Peyer's patch (tissue), 4 donors: ENCODE results near the gene DOCK9. TPM values are rescaled to one million over a fixed set of nuclear protein-coding genes. Genes with fewer than 3 reads are reported as not detected.

Experiments
- DNase-seq, 3 donors: peaks; one replicate each; pipeline ENCODE4 v3.0.0-alpha.2; 2017 to 2019
- H3K27ac ChIP-seq, 4 donors: fragments of 200-600 bp; sonication (generic); one replicate each; pipeline ENCODE4 v1.5.1; 2016 to 2019
- H3K27me3 ChIP-seq, 2 donors: fragments of 200-600 bp; sonication (generic); one replicate each; pipeline ENCODE4 v1.5.1; 2019
- H3K36me3 ChIP-seq, 3 donors: fragments of 200-600 bp; sonication (generic); one replicate each; pipeline ENCODE4 v1.5.1; 2016 to 2019
- H3K4me1 ChIP-seq, 4 donors: fragments of 200-600 bp; sonication (generic); one replicate each; pipeline ENCODE4 v1.5.1; 2016 to 2019
- H3K4me3 ChIP-seq, 4 donors: fragments of 200-600 bp; sonication (generic); 1 replicate in 3 of 4; 2 replicates in 1 of 4; pipeline ENCODE4 v1.5.1; 2016 to 2019; ENCODE audit warnings: mild to moderate bottlenecking in 1 of 4
- H3K9me3 ChIP-seq, 4 donors: fragments of 200-600 bp; sonication (generic); one replicate each; pipeline ENCODE4 v1.5.1; 2016 to 2019; ENCODE audit warnings: mild to moderate bottlenecking in 1 of 4
- POLR2A ChIP-seq, 2 donors: fragments of 450-650 bp; IDR thresholded peaks; one replicate each; pipeline ENCODE4 v1.5.1; 2017; ENCODE audit warnings: antibody characterized with exemption in 2 of 2, mild to moderate bottlenecking in 2 of 2, moderate library complexity in 2 of 2
- total RNA-seq, 4 donors: library from RNA; depleted of rRNA; stranded (reverse); fragments of >200 nt; gene quantifications; one replicate each; pipeline ENCODE4 v1.1.0, GENCODE V29; 2016
- TF ChIP-seq, protein P1 (sequence below), 6 experiments: fragments of 450-650 bp in 4 of 6; fragments of 200-600 bp in 2 of 6; sonication (generic) in 1 of 6; IDR thresholded peaks; one replicate each; pipeline ENCODE4 v1.5.1; 2017 to 2019; ENCODE audit warnings: antibody characterized with exemption in 6 of 6, mild to moderate bottlenecking in 3 of 6, moderate library complexity in 1 of 6

Gene DOCK9
- total RNA-seq, 4 donors from 2014 or later: 52.5 to 166 (median 54.2) TPM

DNA sequence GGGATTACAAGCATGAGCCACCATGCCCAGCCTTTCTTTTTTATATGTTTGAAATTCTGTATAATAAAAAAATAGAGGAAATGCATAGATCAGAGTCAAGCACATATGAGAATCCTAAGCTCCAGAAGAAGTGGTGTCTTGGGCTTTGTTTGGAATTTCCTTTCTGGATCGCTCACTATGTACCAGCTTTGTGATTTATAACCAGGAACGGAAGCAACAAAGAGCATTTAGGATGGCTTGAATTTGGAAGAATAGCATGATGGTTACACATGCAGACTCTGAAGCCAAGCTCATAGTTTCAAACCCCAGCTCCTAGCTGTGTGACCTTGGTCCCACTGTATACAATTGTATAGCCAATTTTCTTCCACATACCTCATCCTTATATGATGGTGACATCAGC, 197.4 kb downstream of the DOCK9 start:
- Histone ChIP-seq H3K36me3 (no peaks in the 10 kb centered on the region), H3K9me3 (no peaks in the 10 kb centered on the region), H3K27me3 (no peaks in the 10 kb centered on the region), H3K27ac (no peak overlapping the region), H3K4me1 (peaks cover 0 to 18% (median 2%) of the 10 kb centered on the region in 4 donors), H3K4me3 (no peak overlapping the region)
- TF ChIP-seq POLR2A (IDR thresholded peaks at IDR 0.05): no peak
- TF ChIP-seq, protein P1, sequence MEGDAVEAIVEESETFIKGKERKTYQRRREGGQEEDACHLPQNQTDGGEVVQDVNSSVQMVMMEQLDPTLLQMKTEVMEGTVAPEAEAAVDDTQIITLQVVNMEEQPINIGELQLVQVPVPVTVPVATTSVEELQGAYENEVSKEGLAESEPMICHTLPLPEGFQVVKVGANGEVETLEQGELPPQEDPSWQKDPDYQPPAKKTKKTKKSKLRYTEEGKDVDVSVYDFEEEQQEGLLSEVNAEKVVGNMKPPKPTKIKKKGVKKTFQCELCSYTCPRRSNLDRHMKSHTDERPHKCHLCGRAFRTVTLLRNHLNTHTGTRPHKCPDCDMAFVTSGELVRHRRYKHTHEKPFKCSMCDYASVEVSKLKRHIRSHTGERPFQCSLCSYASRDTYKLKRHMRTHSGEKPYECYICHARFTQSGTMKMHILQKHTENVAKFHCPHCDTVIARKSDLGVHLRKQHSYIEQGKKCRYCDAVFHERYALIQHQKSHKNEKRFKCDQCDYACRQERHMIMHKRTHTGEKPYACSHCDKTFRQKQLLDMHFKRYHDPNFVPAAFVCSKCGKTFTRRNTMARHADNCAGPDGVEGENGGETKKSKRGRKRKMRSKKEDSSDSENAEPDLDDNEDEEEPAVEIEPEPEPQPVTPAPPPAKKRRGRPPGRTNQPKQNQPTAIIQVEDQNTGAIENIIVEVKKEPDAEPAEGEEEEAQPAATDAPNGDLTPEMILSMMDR (IDR thresholded peaks at IDR 0.05): no peak
- DNase-seq: no peak

GRCh38 chr13:98779695-98780094, 198.2 kb downstream of the DOCK9 start:
- no peak for DNase-seq
- peaks cover 0 to 11% (median 2%) of the 10 kb centered on the region in 4 donors for H3K4me1 ChIP-seq
- H3K27me3 ChIP-seq: no peaks in the 10 kb centered on the region
- H3K9me3 ChIP-seq: no peaks in the 10 kb centered on the region
- no peaks in the 10 kb centered on the region for H3K36me3 ChIP-seq
- no peak overlapping the region for H3K4me3 ChIP-seq
- H3K27ac ChIP-seq: no peak overlapping the region
- TF ChIP-seq POLR2A (IDR thresholded peaks at IDR 0.05): no peak
- TF ChIP-seq, protein P1 (IDR thresholded peaks at IDR 0.05): no peak

GRCh38 chr13:98778749-98779148, 199.1 kb downstream of the DOCK9 start:
- H3K4me1 ChIP-seq: peaks cover 0 to 4% (median 0%) of the 10 kb centered on the region in 4 donors
- no peaks in the 10 kb centered on the region for H3K36me3 ChIP-seq
- no peaks in the 10 kb centered on the region for H3K27me3 ChIP-seq
- H3K27ac ChIP-seq: no peak overlapping the region
- H3K9me3 ChIP-seq: no peaks in the 10 kb centered on the region
- peak in 1 of 3 donors; percentile 7 for DNase-seq
- TF ChIP-seq, protein P1 (IDR thresholded peaks at IDR 0.05): no peak
- TF ChIP-seq POLR2A (IDR thresholded peaks at IDR 0.05): no peak
- no peak overlapping the region for H3K4me3 ChIP-seq

DNA sequence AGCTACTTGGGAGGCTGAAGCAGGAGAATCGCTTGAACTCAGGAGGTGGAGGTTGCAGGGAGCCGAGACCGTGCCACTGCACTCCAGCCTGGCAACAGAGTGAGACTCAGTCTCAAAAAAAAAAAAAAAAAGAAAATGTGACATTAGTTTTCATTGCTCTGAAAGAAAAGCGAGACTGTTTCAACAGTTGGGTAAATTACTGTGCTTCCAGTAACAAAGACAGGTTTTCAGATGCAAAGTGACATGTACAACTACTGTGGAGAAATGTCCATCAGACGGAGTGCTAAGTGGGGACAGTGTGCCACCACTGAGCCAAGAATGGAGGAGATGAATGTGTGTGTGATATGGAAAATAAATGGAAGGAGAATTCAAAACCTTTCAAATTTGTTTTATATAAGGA, 201.2 kb downstream of the DOCK9 start:
- H3K27me3 ChIP-seq: no peaks in the 10 kb centered on the region
- no peak for DNase-seq
- H3K27ac ChIP-seq: peak overlapping the region in 2 of 4 donors; percentile 63 to 86
- H3K4me1 ChIP-seq: peaks cover 0 to 4% (median 0%) of the 10 kb centered on the region in 4 donors
- TF ChIP-seq, protein P1 (IDR thresholded peaks at IDR 0.05): no peak
- TF ChIP-seq POLR2A (IDR thresholded peaks at IDR 0.05): no peak
- no peaks in the 10 kb centered on the region for H3K36me3 ChIP-seq
- H3K4me3 ChIP-seq: no peak overlapping the region
- H3K9me3 ChIP-seq: no peaks in the 10 kb centered on the region

- Histone ChIP-seq H3K4me1 (peaks cover 0 to 4% (median 0%) of the 10 kb centered on the region in 4 donors), H3K36me3 (no peaks in the 10 kb centered on the region), H3K27ac (peak overlapping the region in 2 of 4 donors; percentile 70 to 86), H3K27me3 (no peaks in the 10 kb centered on the region), H3K4me3 (no peak overlapping the region), H3K9me3 (no peaks in the 10 kb centered on the region)
- DNase-seq: peak in 2 of 3 donors; percentile 87 to 91
- TF ChIP-seq, protein P1 (IDR thresholded peaks at IDR 0.05): peak in 1 of 6 experiments; percentile 4
- peak in 1 of 2 donors; percentile 53 for TF ChIP-seq POLR2A (IDR thresholded peaks at IDR 0.05)
Observed at GRCh38 chr13:98775844-98776598, 201.8 kb downstream of the DOCK9 start.
